HG03159 (cell line): ENCODE measurements around the gene ANO4.

Source experiments
- ATAC-seq: cut with Tn5 transposase; IDR thresholded peaks from one replicate; pipeline ENCODE4 v1.9.1; 2021; ENCODE audit warnings: mild to moderate bottlenecking, moderate library complexity; ENCODE audit not compliant: unreplicated experiment

ANO4 gene

GRCh38 chr12:100794441-100795173 is at the start of gene ANO4:
Gene ANO4, plus strand, starts transcription at chr12:100794776. Its CDS starts 107,010 bp downstream, at chr12:100901786.
- no peak for ATAC-seq

GRCh38 chr12:100745378-100746071 is 49.1 kb upstream of the ANO4 start:
- no peak for ATAC-seq

DNA sequence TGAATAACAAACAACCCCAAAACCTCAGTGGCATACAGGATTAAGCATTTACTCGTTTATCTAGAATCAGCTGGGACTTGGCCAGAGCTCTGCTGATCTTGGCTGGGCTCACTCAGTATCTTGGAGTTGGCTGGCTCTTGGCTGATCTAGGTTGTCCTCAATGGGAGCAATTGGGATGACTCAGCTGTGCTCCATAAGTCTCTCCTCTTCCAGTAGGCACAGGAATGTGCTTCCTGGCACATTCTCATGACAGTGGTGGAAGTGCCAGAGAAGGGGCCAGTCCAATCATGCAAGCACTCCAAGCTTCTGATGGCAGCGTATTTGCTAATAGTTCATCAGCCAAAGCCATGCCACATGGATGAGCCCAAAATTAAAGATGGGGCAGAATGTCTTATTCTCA is 41.7 kb upstream of the ANO4 start:
- no peak for ATAC-seq

- no peak for ATAC-seq
These were observed 40.7 kb upstream of the ANO4 start for GRCh38 chr12:100753837-100754236.

DNA sequence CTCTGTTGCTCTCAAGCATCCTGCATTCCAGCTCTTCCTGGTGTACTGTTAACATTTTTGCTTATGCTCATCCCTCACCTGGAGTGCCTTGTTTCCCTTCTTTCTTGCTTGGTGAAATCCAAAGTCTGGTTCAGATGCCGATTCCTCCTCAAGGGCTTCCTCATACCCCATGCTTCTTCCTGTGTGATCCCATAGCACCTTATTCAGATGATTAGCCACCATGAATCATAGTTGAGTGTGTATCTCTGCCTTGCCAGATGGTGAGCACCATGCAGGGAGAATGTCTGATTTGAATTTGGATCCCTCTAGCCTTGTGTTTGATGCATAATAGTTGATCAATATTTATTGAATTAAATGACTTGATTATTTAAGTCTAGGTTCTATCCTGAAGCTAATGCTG is 39.4 kb upstream of the ANO4 start:
- ATAC-seq = no peak

GRCh38 chr12:100758083-100758482 is 36.5 kb upstream of the ANO4 start:
- no peak for ATAC-seq

DNA sequence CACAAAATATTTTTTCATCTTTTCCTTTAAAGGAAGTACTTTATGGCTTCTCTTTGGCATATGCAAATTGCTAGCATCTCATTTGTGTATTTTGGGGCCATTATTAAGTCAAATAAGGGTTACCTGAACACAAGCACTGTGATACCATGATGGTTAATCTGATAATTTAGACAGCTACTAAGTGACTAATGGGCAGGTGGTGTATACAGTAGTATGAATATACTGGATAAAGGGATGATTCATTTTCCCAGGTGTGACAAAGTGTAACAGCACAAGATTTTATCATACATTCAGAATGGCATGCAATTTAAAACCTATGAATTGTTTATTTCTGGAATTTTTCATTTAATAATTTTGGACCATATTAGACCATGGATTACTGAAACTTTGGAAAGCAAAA is 27.2 kb upstream of the ANO4 start:
- ATAC-seq = no peak

DNA sequence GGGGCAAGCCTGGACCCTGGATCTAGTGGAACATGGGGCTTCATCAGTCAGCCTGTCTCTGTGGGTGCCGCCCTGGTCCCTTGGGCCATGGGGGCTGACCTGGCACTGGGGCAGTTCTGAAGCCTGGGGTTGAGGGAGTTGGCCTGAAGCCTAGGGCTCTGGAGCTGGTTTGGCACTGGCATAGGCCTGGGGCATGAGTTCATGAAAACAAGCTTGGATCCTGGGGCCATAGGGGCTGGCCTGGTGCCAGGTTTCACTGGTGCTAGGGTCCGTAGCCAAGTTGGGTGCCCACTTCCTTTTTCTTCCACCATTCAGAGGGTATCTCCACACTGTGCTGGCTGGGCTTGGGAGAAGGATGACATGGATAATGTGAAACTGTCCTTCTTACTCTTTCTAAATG is 26.6 kb upstream of the ANO4 start:
- ATAC-seq = no peak

- ATAC-seq = no peak
These were observed 15.5 kb upstream of the ANO4 start for GRCh38 chr12:100778967-100779590.

DNA sequence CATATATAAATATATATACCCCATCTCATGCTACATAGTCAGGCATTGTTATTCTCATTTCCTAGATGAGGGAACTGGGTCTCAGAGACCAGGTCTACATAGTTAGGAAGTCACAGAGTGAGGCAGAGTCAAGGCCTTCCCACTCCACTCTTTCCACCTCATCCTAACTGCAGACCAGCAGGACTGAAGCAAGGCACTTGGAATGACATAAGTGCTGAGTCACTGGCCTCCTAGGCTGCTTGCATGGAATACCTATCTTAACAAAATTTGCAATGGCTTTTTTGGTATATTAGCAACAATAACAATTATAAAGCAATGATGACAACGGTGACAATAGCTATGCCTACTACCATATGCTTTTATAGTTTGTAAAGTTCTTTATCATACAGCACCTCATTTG is 5.4 kb upstream of the ANO4 start:
- no peak for ATAC-seq

DNA sequence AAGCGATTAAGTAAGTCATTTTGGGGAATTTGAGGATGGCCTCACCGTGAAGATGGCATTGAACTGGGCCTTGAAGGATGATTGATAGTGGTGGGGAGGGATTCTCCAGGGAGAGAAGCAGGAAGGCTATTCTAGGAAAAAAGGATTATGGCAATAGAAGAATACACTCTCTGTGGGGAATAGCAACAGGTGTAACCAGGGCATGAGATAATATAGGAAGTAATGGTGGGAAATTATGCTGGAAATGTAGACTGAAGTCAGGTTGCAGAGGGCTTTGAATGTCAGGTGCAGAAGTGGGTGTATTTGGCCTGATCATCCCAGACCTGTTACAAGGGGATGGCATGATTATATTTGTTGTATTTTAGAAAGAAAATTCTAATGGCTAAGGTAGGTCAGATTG is 4.6 kb upstream of the ANO4 start:
- no peak for ATAC-seq

DNA sequence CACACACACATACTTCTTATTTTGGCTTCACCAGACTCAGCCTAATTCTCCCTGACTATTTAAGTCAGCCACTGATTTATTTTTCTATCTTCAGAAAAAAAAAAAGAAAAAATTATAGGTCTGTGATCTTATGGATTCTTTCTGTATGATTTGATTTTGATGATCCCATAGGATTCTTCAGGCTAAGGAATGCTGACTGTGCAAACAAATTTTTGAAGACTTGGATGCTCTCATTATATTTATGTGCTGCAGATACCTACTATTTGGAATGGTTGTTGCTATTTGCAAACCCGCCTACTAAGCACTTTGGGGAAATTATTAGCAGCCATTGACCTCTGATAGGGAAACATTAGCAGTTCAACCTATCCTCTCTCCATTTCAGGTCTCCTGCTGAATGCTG is 4.0 kb upstream of the ANO4 start:
- ATAC-seq = no peak

- ATAC-seq = no peak
These were observed 1.4 kb upstream of the ANO4 start for GRCh38 chr12:100793182-100793581.

- no peak for ATAC-seq
These were observed 711 bp downstream of the ANO4 start for GRCh38 chr12:100795174-100795799.

- no peak for ATAC-seq
These were observed 1.2 kb downstream of the ANO4 start for GRCh38 chr12:100795800-100796179.

DNA sequence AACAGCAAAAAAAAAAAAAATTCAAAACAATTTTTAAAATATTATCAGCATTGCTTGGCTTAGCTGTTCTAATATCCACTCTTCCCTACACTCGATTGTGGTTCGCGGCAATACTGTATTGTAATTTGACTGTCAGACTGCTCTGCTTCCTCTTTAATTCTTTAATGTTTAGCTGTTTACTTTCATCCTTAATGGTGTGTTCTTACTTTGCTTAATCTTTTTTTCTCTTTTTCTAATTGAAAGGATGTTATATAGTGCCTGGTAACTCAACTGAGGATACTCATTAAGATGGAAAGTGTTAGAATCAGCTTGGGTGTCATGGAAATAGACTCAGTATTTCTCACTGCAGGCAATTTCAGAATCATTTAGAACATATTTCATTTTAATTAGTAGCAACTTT is 2.0 kb downstream of the ANO4 start:
- no peak for ATAC-seq

DNA sequence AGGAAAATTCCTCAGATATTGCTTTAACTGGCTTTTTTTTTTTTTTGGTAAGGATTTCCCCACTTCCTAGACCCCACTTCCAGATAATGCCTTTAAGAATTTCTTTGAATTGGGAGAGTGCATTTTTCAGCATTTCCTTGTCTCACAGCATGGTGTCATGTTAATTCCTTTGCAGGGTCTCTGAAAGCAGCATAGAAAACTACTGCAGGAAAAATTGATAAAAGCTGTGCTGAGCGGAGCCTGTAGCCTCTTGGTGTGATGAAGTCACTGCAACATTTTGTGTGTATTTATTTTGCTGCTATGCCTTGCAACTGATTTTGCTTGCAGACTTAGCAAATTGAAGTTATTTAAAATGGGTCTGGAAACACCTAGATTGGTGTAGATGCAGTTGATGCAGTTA is 2.7 kb downstream of the ANO4 start:
- no peak for ATAC-seq

- no peak for ATAC-seq
These were observed 3.2 kb downstream of the ANO4 start for GRCh38 chr12:100797786-100798185.

- no peak for ATAC-seq
These were observed 3.9 kb downstream of the ANO4 start for GRCh38 chr12:100798286-100799160.

GRCh38 chr12:100799770-100800169 is 5.2 kb downstream of the ANO4 start:
- no peak for ATAC-seq

DNA sequence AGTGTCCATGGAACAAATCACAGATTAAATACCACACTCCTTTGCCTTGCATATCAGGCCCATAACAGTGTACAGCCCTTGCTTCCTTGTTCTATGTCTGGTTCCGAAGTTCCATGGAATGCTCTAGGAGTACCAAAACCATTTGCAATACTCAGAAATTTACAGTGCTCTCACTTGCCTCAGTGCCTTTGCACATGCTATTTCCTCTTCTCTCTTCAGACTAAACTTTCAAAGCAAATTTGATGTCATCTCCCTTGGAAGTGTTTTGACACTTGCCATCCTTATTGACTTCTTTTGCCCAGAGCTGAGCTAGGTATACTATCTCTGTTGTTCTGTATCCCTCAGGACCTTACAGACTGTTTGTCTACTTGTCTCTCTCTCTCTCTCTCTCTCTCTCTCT is 6.1 kb downstream of the ANO4 start:
- ATAC-seq = no peak
